Measurements from ENCODE around the gene TAL1.

GRCh38 chr1:47181955-47182675, 49.9 kb downstream of the TAL1 start:
- no peak for TF ChIP-seq CTCF (IDR thresholded peaks at IDR 0.05; ENCODE audit: low read depth, low read length)
- no peak for TF ChIP-seq POLR2A (IDR thresholded peaks at IDR 0.05; ENCODE audit: extremely low read depth, insufficient read length)
- no peak for TF ChIP-seq MAX (IDR thresholded peaks at IDR 0.05; ENCODE audit: low read depth, low read length)
